OCI-LY3 (cell line): ENCODE measurements around the gene RECK.

Experiments used
- H2AFZ ChIP-seq: fragments of 200-600, 300-600 bp; shearing (Covaris generic); 2 replicates; pipeline ENCODE4 v1.6.0; 2014; ENCODE audit warnings: antibody characterized with exemption, low read depth, low read length
- H3K27ac ChIP-seq: fragments of 200-600, 300-600 bp; sonication (generic); 2 replicates; pipeline ENCODE4 v1.5.1; 2014; ENCODE audit warnings: mild to moderate bottlenecking, low read length, moderate library complexity, mixed read lengths
- H3K27me3 ChIP-seq: fragments of 200-600, 300-600 bp; sonication (generic); 2 replicates; pipeline ENCODE4 v1.6.1; 2014; ENCODE audit warnings: low read depth, low read length, mixed read lengths
- H3K36me3 ChIP-seq: fragments of 200-600, 300-600 bp; sonication (generic); replicated peaks from 2 replicates; pipeline ENCODE3; 2014; ENCODE audit warnings: low read depth, low read length, mixed read lengths
- H3K4me1 ChIP-seq: fragments of 300-600, 200-600 bp; sonication (generic); 2 replicates; pipeline ENCODE4 v1.6.1; 2014; ENCODE audit warnings: low read length, mixed read lengths
- H3K4me2 ChIP-seq: fragments of 200-600, 300-600 bp; sonication (generic); 2 replicates; pipeline ENCODE4 v1.6.1; 2014; ENCODE audit warnings: low read length, mixed read lengths
- H3K4me3 ChIP-seq: fragments of 300-600, 200-600 bp; sonication (generic); 2 replicates; pipeline ENCODE4 v1.5.1; 2014; ENCODE audit warnings: antibody characterized with exemption, mild to moderate bottlenecking, low read length, moderate library complexity
- H3K79me2 ChIP-seq: fragments of 300-600, 200-600 bp; shearing (Covaris generic); 2 replicates; pipeline ENCODE4 v1.6.1; 2014; ENCODE audit warnings: mild to moderate bottlenecking, low read length, mixed read lengths
- H3K9ac ChIP-seq: fragments of 300-600, 200-600 bp; shearing (Covaris generic); 2 replicates; pipeline ENCODE4 v1.6.0; 2014; ENCODE audit warnings: mild to moderate bottlenecking, low read length, moderate library complexity
- H3K9me3 ChIP-seq: fragments of 200-600, 300-600 bp; shearing (Covaris generic); 2 replicates; pipeline ENCODE4 v1.6.1; 2014; ENCODE audit warnings: low read length, mixed read lengths; ENCODE audit not compliant: insufficient read depth
- H4K20me1 ChIP-seq: fragments of 200-600, 300-600 bp; sonication (generic); 2 replicates; pipeline ENCODE4 v1.6.1; 2016; ENCODE audit warnings: low read length, mixed read lengths; ENCODE audit not compliant: insufficient read depth
- EZH2phosphoT487 ChIP-seq: fragments of 200-600 bp; shearing (Covaris generic); IDR thresholded peaks from 2 replicates; pipeline ENCODE4 v1.6.1; 2018; ENCODE audit warnings: antibody characterized with exemption, mixed run types, low read depth
- TF ChIP-seq, protein P1 (sequence below): fragments of 200-600, 300-600 bp; sonication (generic); IDR thresholded peaks from 2 replicates; pipeline ENCODE4 v1.5.1; 2014; ENCODE audit warnings: antibody characterized with exemption, low read length, low read depth

Gene RECK

DNA sequence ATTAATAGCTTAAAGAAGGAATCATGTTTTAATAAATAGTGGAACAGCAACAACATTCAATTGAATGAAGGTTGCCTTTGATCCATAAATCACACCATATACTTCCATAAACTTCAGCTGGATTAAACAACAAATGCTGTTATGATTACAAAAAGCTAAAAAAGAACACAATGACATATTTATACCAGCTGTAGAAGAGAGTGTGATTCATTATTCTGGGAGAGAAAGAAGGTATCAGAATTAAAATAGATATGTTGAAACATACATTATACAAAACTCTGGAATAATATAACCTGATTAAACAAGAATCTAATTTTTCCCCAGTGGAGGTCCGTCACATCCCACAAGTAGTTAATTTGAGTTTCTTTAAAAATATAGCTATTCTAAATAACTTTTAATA is 7.5 kb upstream of the RECK start:
- no peaks in the 10 kb centered on the region for H3K9me3 ChIP-seq
- H4K20me1 ChIP-seq = no peaks in the 10 kb centered on the region
- peaks cover 30% of the 10 kb centered on the region for H3K27me3 ChIP-seq
- no peak for TF ChIP-seq EZH2phosphoT487
- TF ChIP-seq, protein P1, sequence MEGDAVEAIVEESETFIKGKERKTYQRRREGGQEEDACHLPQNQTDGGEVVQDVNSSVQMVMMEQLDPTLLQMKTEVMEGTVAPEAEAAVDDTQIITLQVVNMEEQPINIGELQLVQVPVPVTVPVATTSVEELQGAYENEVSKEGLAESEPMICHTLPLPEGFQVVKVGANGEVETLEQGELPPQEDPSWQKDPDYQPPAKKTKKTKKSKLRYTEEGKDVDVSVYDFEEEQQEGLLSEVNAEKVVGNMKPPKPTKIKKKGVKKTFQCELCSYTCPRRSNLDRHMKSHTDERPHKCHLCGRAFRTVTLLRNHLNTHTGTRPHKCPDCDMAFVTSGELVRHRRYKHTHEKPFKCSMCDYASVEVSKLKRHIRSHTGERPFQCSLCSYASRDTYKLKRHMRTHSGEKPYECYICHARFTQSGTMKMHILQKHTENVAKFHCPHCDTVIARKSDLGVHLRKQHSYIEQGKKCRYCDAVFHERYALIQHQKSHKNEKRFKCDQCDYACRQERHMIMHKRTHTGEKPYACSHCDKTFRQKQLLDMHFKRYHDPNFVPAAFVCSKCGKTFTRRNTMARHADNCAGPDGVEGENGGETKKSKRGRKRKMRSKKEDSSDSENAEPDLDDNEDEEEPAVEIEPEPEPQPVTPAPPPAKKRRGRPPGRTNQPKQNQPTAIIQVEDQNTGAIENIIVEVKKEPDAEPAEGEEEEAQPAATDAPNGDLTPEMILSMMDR = no peak
- H3K4me3 ChIP-seq = no peak overlapping the region
- no peaks in the 10 kb centered on the region for H3K4me1 ChIP-seq
- H3K36me3 ChIP-seq = no peaks in the 10 kb centered on the region
- no peaks in the 10 kb centered on the region for H3K79me2 ChIP-seq
- no peak overlapping the region for H2AFZ ChIP-seq
- no peak overlapping the region for H3K27ac ChIP-seq
- H3K4me2 ChIP-seq = no peak overlapping the region
- H3K9ac ChIP-seq = no peak overlapping the region

DNA sequence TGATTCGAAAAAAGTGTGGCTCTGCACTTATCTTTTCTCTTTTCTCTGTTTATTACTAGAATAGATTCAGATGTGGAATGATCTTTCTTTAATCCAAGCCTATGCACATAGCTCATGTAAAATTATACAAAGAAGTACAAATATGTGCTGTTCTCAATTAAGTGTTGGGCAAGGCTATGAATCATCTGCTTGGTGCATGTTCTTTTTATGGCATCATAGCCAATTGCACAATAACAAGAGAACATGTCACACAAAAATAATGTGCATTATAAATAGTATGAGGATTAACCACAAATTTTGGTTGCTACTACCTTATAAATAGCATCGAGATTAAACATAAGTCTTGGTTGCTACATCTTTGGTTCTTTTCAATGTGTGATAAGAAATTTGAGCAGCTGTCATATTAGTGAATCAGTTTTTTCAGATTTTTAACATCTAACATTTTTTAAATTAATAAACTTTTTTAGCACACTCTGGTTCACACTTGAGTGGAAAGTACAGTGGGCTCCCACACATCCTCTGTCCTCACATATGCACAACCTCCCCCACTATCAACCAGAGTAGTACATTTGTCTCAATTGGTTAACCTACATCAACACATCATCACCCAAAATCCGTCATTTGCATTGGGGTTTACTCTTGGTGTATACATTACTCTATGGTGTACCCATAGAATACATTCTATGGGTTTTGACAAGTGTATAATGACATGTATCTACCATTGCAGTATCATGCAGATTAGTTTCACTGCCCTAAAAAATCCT is 6.8 kb upstream of the RECK start:
- Histone ChIP-seq H3K27me3 (peaks cover 30% of the 10 kb centered on the region), H3K27ac (no peak overlapping the region), H3K4me1 (no peaks in the 10 kb centered on the region), H3K9me3 (no peaks in the 10 kb centered on the region), H3K79me2 (no peaks in the 10 kb centered on the region), H3K4me2 (no peak overlapping the region), H3K9ac (no peak overlapping the region), H3K4me3 (no peak overlapping the region), H3K36me3 (no peaks in the 10 kb centered on the region), H4K20me1 (no peaks in the 10 kb centered on the region), H2AFZ (no peak overlapping the region)
- TF ChIP-seq, protein P1 = no peak
- TF ChIP-seq EZH2phosphoT487 = no peak

DNA sequence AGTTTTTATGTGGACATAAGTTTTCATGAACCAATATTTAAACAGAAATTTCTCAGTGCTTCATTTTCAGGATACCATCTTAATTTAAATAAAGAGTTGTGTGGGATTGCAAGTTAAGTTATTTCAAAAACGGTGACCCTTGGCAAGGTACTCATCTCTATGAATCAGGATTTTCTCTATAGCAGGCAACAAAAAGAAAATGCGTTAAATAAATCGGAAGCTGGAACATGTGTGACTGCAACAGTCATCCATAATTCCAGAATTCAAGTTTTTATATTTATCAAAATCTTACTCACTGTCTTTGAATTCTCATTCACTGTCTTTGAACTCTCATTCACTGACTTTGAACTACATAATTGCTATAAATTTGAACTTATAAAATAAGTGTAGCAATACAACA is 5.8 kb upstream of the RECK start:
- H3K27me3 ChIP-seq = peaks cover 30% of the 10 kb centered on the region

DNA sequence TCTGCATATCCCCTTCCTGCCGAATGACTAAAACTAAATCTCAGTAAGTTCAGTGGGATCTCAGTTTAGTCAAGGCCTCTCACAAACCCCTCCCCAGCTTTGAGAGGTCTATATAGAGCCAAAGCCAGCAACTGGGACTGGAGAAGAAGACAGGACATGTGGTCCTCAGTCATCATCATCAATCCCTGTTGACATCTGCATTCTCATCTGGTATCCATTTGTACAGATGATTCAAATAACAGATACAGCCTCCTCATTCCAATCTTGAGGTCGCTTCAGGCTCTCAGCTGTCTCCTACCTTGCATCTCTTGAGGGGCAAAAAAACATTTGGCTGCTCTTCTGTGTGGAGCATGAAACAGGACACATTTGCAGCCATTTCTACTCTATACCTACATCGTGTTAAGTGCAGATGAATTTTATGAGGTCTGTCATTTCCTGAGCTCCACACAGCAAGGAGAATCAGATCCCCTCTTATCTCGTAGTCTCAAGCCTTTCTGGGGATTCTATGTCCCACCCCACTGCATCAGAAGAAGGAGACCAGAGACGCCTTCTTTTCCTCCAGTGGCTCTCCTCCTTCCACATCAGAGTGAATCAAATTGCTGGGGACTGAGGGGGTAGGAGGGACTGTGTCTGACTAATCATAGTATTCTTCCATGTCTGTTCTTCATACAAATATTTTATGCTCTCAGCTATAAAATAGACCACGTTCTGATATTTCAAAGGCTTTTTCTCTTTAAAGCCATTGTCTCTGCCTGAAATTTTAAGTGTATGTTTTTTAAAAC is 4.7 kb upstream of the RECK start:
- H3K4me2 ChIP-seq = no peak overlapping the region
- peaks cover 3% of the 10 kb centered on the region; the same call in 1 of the 2 replicates for H3K4me1 ChIP-seq

More for the DNA sequence above, 5.8 kb upstream of the RECK start:
- Histone ChIP-seq H2AFZ (no peak overlapping the region), H3K9me3 (no peaks in the 10 kb centered on the region), H3K4me3 (no peak overlapping the region), H3K27ac (no peak overlapping the region), H3K9ac (no peak overlapping the region), H3K79me2 (no peaks in the 10 kb centered on the region), H3K4me1 (no peaks in the 10 kb centered on the region), H4K20me1 (no peaks in the 10 kb centered on the region), H3K36me3 (no peaks in the 10 kb centered on the region), H3K4me2 (no peak overlapping the region)
- TF ChIP-seq, protein P1 = no peak
- TF ChIP-seq EZH2phosphoT487 = no peak

More for the DNA sequence above, 4.7 kb upstream of the RECK start:
- Histone ChIP-seq H3K9ac (no peak overlapping the region), H2AFZ (no peak overlapping the region), H3K27me3 (peaks cover 30% of the 10 kb centered on the region), H3K4me3 (no peak overlapping the region), H3K27ac (no peak overlapping the region), H3K9me3 (no peaks in the 10 kb centered on the region), H3K79me2 (no peaks in the 10 kb centered on the region), H4K20me1 (no peaks in the 10 kb centered on the region), H3K36me3 (no peaks in the 10 kb centered on the region)
- TF ChIP-seq, protein P1 = no peak
